HL-60 (cell line): ENCODE data around the gene MRE11.
A peak's percentile ranks its signal among the peaks of the same experiment; 100 is the strongest.

ENCODE experiments used
- DNase-seq, 2 experiments: peaks; one replicate each; pipeline ENCODE4 v3.0.0-alpha.2; 2010 to 2020; ENCODE audit warnings: low read depth in 1 of 2, low spot score in 1 of 2
- H3K27ac ChIP-seq: fragments of 250-450 bp; sonication (Bioruptor Pico); replicated peaks from 2 replicates; pipeline ENCODE4 v1.5.1; 2020; ENCODE audit warnings: mild to moderate bottlenecking, moderate library complexity
- H3K27me3 ChIP-seq: fragments of 250-450 bp; sonication (Bioruptor Pico); 2 replicates; pipeline ENCODE4 v1.5.1; 2021; ENCODE audit warnings: mild to moderate bottlenecking, moderate library complexity; ENCODE audit not compliant: insufficient read depth, poor library complexity, severe bottlenecking
- H3K4me3 ChIP-seq: replicated peaks from 2 replicates; pipeline ENCODE4 v1.5.1; 2011; ENCODE audit warnings: mild to moderate bottlenecking, control low read depth, low read length; ENCODE audit not compliant: insufficient read depth
- CTCF ChIP-seq: IDR thresholded peaks from one replicate; pipeline ENCODE4 v1.5.1; 2011; ENCODE audit warnings: low read length, control low read depth, inconsistent platforms; ENCODE audit not compliant: insufficient read depth
- GABPA ChIP-seq: IDR thresholded peaks from 2 replicates; pipeline ENCODE4 v1.6.1; 2012; ENCODE audit warnings: low read depth
- POLR2AphosphoS5 ChIP-seq: IDR thresholded peaks from 2 replicates; pipeline ENCODE4 v1.6.1; 2012; ENCODE audit warnings: low read depth
- REST ChIP-seq: IDR thresholded peaks from 2 replicates; pipeline ENCODE4 v1.6.1; 2012; ENCODE audit warnings: low read depth; ENCODE audit not compliant: insufficient replicate concordance
- SPI1 ChIP-seq: IDR thresholded peaks from 2 replicates; pipeline ENCODE4 v1.6.1; 2012; ENCODE audit warnings: low read depth, mild to moderate bottlenecking, borderline replicate concordance

MRE11 gene

GRCh38 chr11:94532211-94532610 is 38.6 kb upstream of the MRE11 start:
- DNase-seq, result no peak

GRCh38 chr11:94528551-94528950 is 34.9 kb upstream of the MRE11 start:
- no peak for DNase-seq
- no peak overlapping the region for H3K4me3 ChIP-seq
- H3K27me3 ChIP-seq, result no peaks in the 10 kb centered on the region
- TF ChIP-seq GABPA, result no peak
- TF ChIP-seq CTCF, result no peak
- no peak for TF ChIP-seq REST
- TF ChIP-seq POLR2AphosphoS5, result no peak
- no peak overlapping the region for H3K27ac ChIP-seq

More at GRCh38 chr11:94532211-94532610, 38.6 kb upstream of the MRE11 start:
- Histone ChIP-seq H3K27ac (no peak overlapping the region), H3K4me3 (no peak overlapping the region), H3K27me3 (no peaks in the 10 kb centered on the region)
- TF ChIP-seq GABPA, result no peak
- no peak for TF ChIP-seq SPI1
- no peak for TF ChIP-seq CTCF
- no peak for TF ChIP-seq POLR2AphosphoS5
- no peak for TF ChIP-seq REST

- peak in 1 of 2 experiments; percentile 42 for DNase-seq
- Histone ChIP-seq H3K27ac (peak overlapping the region; percentile 32), H3K27me3 (no peaks in the 10 kb centered on the region), H3K4me3 (no peak overlapping the region)
- TF ChIP-seq CTCF, result no peak
- TF ChIP-seq SPI1, result no peak
- no peak for TF ChIP-seq GABPA
- no peak for TF ChIP-seq REST
- no peak for TF ChIP-seq POLR2AphosphoS5
These were observed 33.2 kb upstream of the MRE11 start for GRCh38 chr11:94526645-94527438.
